HPDE6-E6E7 (cell line): ENCODE results near the gene ADAMTS6.
"Not testable (repeated sequence)": the region's sequence is repeated elsewhere in the genome, so short reads cannot be mapped to it uniquely, and the experiment has no call there.

ENCODE experiments used
- DNase-seq: peaks from one replicate; pipeline ENCODE4 v3.0.0; 2011; ENCODE audit warnings: missing footprints; ENCODE audit errors: extremely low spot score

ADAMTS6 gene

GRCh38 chr5:65474130-65474711, 7.5 kb downstream of the ADAMTS6 start:
- no peak for DNase-seq

- no peak for DNase-seq
Observed at GRCh38 chr5:65468633-65469032, 13.1 kb downstream of the ADAMTS6 start.

GRCh38 chr5:65462139-65462705, 19.5 kb downstream of the ADAMTS6 start:
- no peak for DNase-seq

- DNase-seq = no peak
Observed at GRCh38 chr5:65461490-65461889, 20.2 kb downstream of the ADAMTS6 start.

GRCh38 chr5:65459995-65460394, 21.7 kb downstream of the ADAMTS6 start:
- no peak for DNase-seq

GRCh38 chr5:65455064-65455463, 26.7 kb downstream of the ADAMTS6 start:
- DNase-seq = no peak

GRCh38 chr5:65451436-65451835, 30.3 kb downstream of the ADAMTS6 start:
- no peak for DNase-seq

- DNase-seq = no peak
Observed at GRCh38 chr5:65446682-65447081, 35.0 kb downstream of the ADAMTS6 start.

- DNase-seq = no peak
Observed at GRCh38 chr5:65441800-65442199, 39.9 kb downstream of the ADAMTS6 start.

GRCh38 chr5:65440456-65440855, 41.3 kb downstream of the ADAMTS6 start:
- no peak for DNase-seq

GRCh38 chr5:65434122-65434521, 47.6 kb downstream of the ADAMTS6 start:
- DNase-seq = no peak

GRCh38 chr5:65426656-65427055, 55.1 kb downstream of the ADAMTS6 start:
- DNase-seq = no peak

- DNase-seq = no peak
Observed at GRCh38 chr5:65423623-65424022, 58.1 kb downstream of the ADAMTS6 start.

GRCh38 chr5:65418661-65419060, 63.1 kb downstream of the ADAMTS6 start:
- no peak for DNase-seq

GRCh38 chr5:65413822-65414221, 67.9 kb downstream of the ADAMTS6 start:
- no peak for DNase-seq

- DNase-seq = no peak
Observed at GRCh38 chr5:65412842-65413241, 68.9 kb downstream of the ADAMTS6 start.

- DNase-seq = no peak
Observed at GRCh38 chr5:65411356-65411755, 70.4 kb downstream of the ADAMTS6 start.

- DNase-seq = no peak
Observed at GRCh38 chr5:65395526-65396155, 86.1 kb downstream of the ADAMTS6 start.

GRCh38 chr5:65394087-65394486, 87.6 kb downstream of the ADAMTS6 start:
- no peak for DNase-seq

GRCh38 chr5:65391591-65391990, 90.1 kb downstream of the ADAMTS6 start:
- DNase-seq = no peak

- DNase-seq = no peak
Observed at GRCh38 chr5:65390208-65390607, 91.5 kb downstream of the ADAMTS6 start.

- no peak for DNase-seq
Observed at GRCh38 chr5:65383859-65384258, 97.9 kb downstream of the ADAMTS6 start.

- DNase-seq = no peak
Observed at GRCh38 chr5:65382582-65382981, 99.1 kb downstream of the ADAMTS6 start.

- not testable (repeated sequence) for DNase-seq
Observed at GRCh38 chr5:65370505-65370904, 111.2 kb downstream of the ADAMTS6 start.
